ENCODE data around the gene ERCC6L2. TPM values are rescaled to one million over a fixed set of nuclear protein-coding genes. Genes with fewer than 3 reads are reported as not detected.
A peak's percentile ranks its signal among the peaks of the same experiment; 100 is the strongest.

The ERCC6L2 gene
- total RNA-seq, 3 donors from 2014 or later (not counting 1 experiment from before 2014, with no cell fraction given) = 37.1 to 45.8 (median 38.6) TPM

- H3K27me3 Mint-ChIP-seq (ENCODE audit: low read depth in 2 of 2) = no peaks in the 10 kb centered on the region
- no peak for ATAC-seq
- H3K4me3 ChIP-seq (ENCODE audit: low read length) = peak overlapping the region; percentile 95
- intact Hi-C loops (cut with micrococcal nuclease) = loop anchor here (1.0 to 5.0 kb wide), 5 partner anchors 133 to 1014 kb away; no protein-coding TSS in a partner anchor
- peaks cover 3% of the 10 kb centered on the region for H3K36me3 ChIP-seq (ENCODE audit: control insufficient read depth, insufficient read depth, low read length)
- H3K4me3 Mint-ChIP-seq = no peak overlapping the region
- peaks cover 20% of the 10 kb centered on the region for H3K4me1 ChIP-seq (ENCODE audit: control insufficient read depth, insufficient read depth, low read length)
- H3K27ac ChIP-seq (ENCODE audit: low read length) = no peak overlapping the region
- no peaks in the 10 kb centered on the region for H3K27me3 ChIP-seq (ENCODE audit: control insufficient read depth, insufficient read depth, low read length)
- H3K27ac Mint-ChIP-seq = no peak overlapping the region
- H3K9me3 Mint-ChIP-seq = no peaks in the 10 kb centered on the region
- H3K9me3 ChIP-seq (ENCODE audit: control insufficient read depth, insufficient read depth, low read length) = no peaks in the 10 kb centered on the region
- no peak for DNase-seq
- 0% methylated on average over 6 of the region's 9 CpGs for WGBS (ENCODE audit: insufficient coverage)
- H3K36me3 Mint-ChIP-seq = no peaks in the 10 kb centered on the region
- TF ChIP-seq, protein P1, sequence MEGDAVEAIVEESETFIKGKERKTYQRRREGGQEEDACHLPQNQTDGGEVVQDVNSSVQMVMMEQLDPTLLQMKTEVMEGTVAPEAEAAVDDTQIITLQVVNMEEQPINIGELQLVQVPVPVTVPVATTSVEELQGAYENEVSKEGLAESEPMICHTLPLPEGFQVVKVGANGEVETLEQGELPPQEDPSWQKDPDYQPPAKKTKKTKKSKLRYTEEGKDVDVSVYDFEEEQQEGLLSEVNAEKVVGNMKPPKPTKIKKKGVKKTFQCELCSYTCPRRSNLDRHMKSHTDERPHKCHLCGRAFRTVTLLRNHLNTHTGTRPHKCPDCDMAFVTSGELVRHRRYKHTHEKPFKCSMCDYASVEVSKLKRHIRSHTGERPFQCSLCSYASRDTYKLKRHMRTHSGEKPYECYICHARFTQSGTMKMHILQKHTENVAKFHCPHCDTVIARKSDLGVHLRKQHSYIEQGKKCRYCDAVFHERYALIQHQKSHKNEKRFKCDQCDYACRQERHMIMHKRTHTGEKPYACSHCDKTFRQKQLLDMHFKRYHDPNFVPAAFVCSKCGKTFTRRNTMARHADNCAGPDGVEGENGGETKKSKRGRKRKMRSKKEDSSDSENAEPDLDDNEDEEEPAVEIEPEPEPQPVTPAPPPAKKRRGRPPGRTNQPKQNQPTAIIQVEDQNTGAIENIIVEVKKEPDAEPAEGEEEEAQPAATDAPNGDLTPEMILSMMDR (IDR thresholded peaks at IDR 0.05) = no peak
- peaks cover 9 to 16% of the 10 kb centered on the region in 2 donors for H3K4me1 Mint-ChIP-seq
Observed at GRCh38 chr9:95876138-95876444, 600 bp downstream of the ERCC6L2 start.

GRCh38 chr9:95876595-95876994 lies 1.1 kb downstream of the ERCC6L2 start:
- TF ChIP-seq, protein P1 (IDR thresholded peaks at IDR 0.05) = no peak
- intact Hi-C loops (cut with micrococcal nuclease) = loop anchor here (1.0 to 5.0 kb wide), 5 partner anchors 133 to 1014 kb away; no protein-coding TSS in a partner anchor
- Histone ChIP-seq H3K36me3 (ENCODE audit: control insufficient read depth, insufficient read depth, low read length) (peaks cover 3% of the 10 kb centered on the region), H3K4me3 (ENCODE audit: low read length) (peak overlapping the region; percentile 95), H3K4me1 (ENCODE audit: control insufficient read depth, insufficient read depth, low read length) (peaks cover 20% of the 10 kb centered on the region), H3K9me3 (ENCODE audit: control insufficient read depth, insufficient read depth, low read length) (no peaks in the 10 kb centered on the region), H3K27me3 (ENCODE audit: control insufficient read depth, insufficient read depth, low read length) (no peaks in the 10 kb centered on the region), H3K27ac (ENCODE audit: low read length) (no peak overlapping the region)
- Mint-ChIP-seq H3K36me3 (no peaks in the 10 kb centered on the region), H3K4me3 (no peak overlapping the region), H3K4me1 (peaks cover 9 to 16% of the 10 kb centered on the region in 2 donors), H3K27ac (no peak overlapping the region), H3K27me3 (ENCODE audit: low read depth in 2 of 2) (no peaks in the 10 kb centered on the region), H3K9me3 (no peaks in the 10 kb centered on the region)
- ATAC-seq (no peak), DNase-seq (no peak)
- 42% methylated on average over 3 of the region's 3 CpGs for WGBS (ENCODE audit: insufficient coverage)

DNA sequence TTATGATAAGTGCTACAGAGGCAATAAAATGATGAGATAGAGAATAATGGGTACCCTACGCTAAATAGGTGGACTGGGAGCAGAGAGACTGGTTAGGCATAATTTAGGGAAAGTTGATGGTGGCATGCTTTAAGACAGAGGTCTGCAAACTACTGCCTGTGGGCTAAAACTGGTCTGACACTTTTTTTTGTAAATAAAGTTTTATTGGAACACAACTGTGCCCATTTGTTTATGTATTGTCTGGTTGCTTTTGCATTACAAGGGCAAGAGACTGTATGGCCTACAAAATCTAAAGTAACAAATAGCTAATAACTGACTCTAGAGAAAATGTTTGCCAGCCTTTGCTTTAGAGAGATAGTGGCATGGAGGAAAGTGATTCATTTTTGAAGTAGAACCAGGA lies 2.5 kb downstream of the ERCC6L2 start:
- no peak overlapping the region for H3K4me3 Mint-ChIP-seq
- DNase-seq (no peak), ATAC-seq (no peak)
- TF ChIP-seq, protein P1 (IDR thresholded peaks at IDR 0.05) = no peak
- no peak overlapping the region for H3K27ac Mint-ChIP-seq
- Histone ChIP-seq H3K27me3 (ENCODE audit: control insufficient read depth, insufficient read depth, low read length) (no peaks in the 10 kb centered on the region), H3K9me3 (ENCODE audit: control insufficient read depth, insufficient read depth, low read length) (no peaks in the 10 kb centered on the region), H3K27ac (ENCODE audit: low read length) (no peak overlapping the region), H3K4me3 (ENCODE audit: low read length) (no peak overlapping the region), H3K36me3 (ENCODE audit: control insufficient read depth, insufficient read depth, low read length) (peaks cover 6% of the 10 kb centered on the region), H3K4me1 (ENCODE audit: control insufficient read depth, insufficient read depth, low read length) (peaks cover 20% of the 10 kb centered on the region)
- WGBS (ENCODE audit: insufficient coverage) = 97% methylated on average over 1 of the region's 1 CpG
- no peaks in the 10 kb centered on the region for H3K9me3 Mint-ChIP-seq
- H3K27me3 Mint-ChIP-seq (ENCODE audit: low read depth in 2 of 2) = no peaks in the 10 kb centered on the region
- H3K36me3 Mint-ChIP-seq = no peaks in the 10 kb centered on the region
- intact Hi-C loops (cut with micrococcal nuclease) = loop anchor here (2.0 to 5.0 kb wide), 4 partner anchors 145 to 1016 kb away; no protein-coding TSS in a partner anchor
- peaks cover 13 to 16% of the 10 kb centered on the region in 2 donors for H3K4me1 Mint-ChIP-seq

DNA sequence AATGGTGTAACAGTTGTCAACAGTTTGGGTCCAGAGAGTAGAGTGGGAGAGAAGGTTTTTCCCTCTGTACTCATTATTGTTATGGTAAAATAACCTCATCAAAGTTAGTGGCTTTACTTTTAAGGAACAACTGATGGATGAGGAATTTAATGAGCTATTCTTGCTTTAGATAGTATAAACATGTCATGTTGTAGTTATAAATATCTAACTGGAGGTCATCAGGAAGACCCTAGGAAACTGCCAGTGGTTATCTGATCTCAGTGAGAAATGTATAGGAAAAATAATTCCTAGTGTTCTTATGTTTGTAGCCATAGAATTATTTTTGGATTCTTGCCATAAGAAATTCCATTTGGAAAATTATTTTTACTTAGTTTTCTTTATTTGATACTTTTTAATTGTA lies 4.1 kb downstream of the ERCC6L2 start:
- no peaks in the 10 kb centered on the region for H3K27me3 Mint-ChIP-seq (ENCODE audit: low read depth in 2 of 2)
- Histone ChIP-seq H3K4me1 (ENCODE audit: control insufficient read depth, insufficient read depth, low read length) (peaks cover 13% of the 10 kb centered on the region), H3K27ac (ENCODE audit: low read length) (no peak overlapping the region), H3K4me3 (ENCODE audit: low read length) (no peak overlapping the region), H3K36me3 (ENCODE audit: control insufficient read depth, insufficient read depth, low read length) (peaks cover 8% of the 10 kb centered on the region), H3K9me3 (ENCODE audit: control insufficient read depth, insufficient read depth, low read length) (no peaks in the 10 kb centered on the region), H3K27me3 (ENCODE audit: control insufficient read depth, insufficient read depth, low read length) (no peaks in the 10 kb centered on the region)
- no peak for ATAC-seq
- intact Hi-C loops (cut with micrococcal nuclease) = loop anchor here (5.0 kb wide), 3 partner anchors 273 to 1017 kb away; no protein-coding TSS in a partner anchor
- H3K9me3 Mint-ChIP-seq = no peaks in the 10 kb centered on the region
- no peak for DNase-seq
- no peak overlapping the region for H3K4me3 Mint-ChIP-seq
- peaks cover 8 to 10% of the 10 kb centered on the region in 2 donors for H3K4me1 Mint-ChIP-seq
- TF ChIP-seq, protein P1 (IDR thresholded peaks at IDR 0.05) = no peak
- H3K36me3 Mint-ChIP-seq = no peaks in the 10 kb centered on the region
- no peak overlapping the region for H3K27ac Mint-ChIP-seq
